Neutrophil (primary cell): ENCODE measurements around the gene PTAR1.

ENCODE experiments used
- H3K27ac ChIP-seq: fragments of 200-600 bp; sonication (generic); 2 replicates; pipeline ENCODE4 v1.5.1; 2016; ENCODE audit warnings: mild to moderate bottlenecking, moderate library complexity
- H3K27me3 ChIP-seq: fragments of 200-600 bp; sonication (generic); 2 replicates; pipeline ENCODE4 v1.6.0; 2016; ENCODE audit warnings: mild to moderate bottlenecking
- H3K36me3 ChIP-seq: fragments of 200-600 bp; sonication (generic); 2 replicates; pipeline ENCODE4 v1.5.1; 2017
- H3K4me1 ChIP-seq, 2 experiments: fragments of 200-600 bp in 1 of 2; sonication (generic) in 1 of 2; 1 replicate in 1 of 2; 2 replicates in 1 of 2; pipeline versions ENCODE4 v1.5.1 to v1.6.1; 2013 to 2016; ENCODE audit warnings: low read depth in 1 of 2, low read length in 1 of 2, mild to moderate bottlenecking in 1 of 2, moderate library complexity in 1 of 2; ENCODE audit not compliant: control insufficient read depth in 1 of 2, insufficient read depth in 1 of 2
- H3K4me3 ChIP-seq, 2 experiments: fragments of 200-600 bp in 1 of 2; sonication (generic) in 1 of 2; 1 replicate in 1 of 2; 2 replicates in 1 of 2; pipeline ENCODE4 v1.5.1; 2013 to 2016; ENCODE audit warnings: low read depth in 1 of 2, low read length in 1 of 2, mild to moderate bottlenecking in 1 of 2, moderate library complexity in 1 of 2
- H3K9me3 ChIP-seq: fragments of 200-600 bp; sonication (generic); 2 replicates; pipeline ENCODE4 v1.5.1; 2016
- TF ChIP-seq, protein P1 (sequence below): fragments of 200-600 bp; sonication (generic); IDR thresholded peaks from 2 replicates; pipeline ENCODE4 v1.5.1; 2016; ENCODE audit warnings: antibody characterized with exemption

The PTAR1 gene

DNA sequence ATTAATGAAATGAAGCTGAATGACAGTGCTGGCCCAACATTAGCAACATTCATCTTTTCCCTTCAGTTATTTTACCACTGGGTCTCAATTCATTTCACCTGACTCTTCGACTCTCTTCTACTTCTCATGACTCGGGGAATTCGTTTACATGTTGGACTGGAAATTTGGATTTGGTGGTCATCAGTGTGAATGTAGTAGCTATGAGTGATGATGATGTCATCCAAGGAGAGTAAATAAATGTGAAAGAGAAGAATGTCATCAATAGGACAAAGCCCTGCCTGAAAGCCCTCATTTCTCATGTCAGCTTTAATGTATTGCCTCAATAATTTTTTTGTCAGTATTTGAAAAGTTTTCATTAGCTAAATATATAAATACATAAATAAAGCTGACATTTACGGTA, 38.9 kb upstream of the PTAR1 start:
- Histone ChIP-seq H3K36me3 (no peaks in the 10 kb centered on the region), H3K27ac (no peak overlapping the region), H3K27me3 (no peaks in the 10 kb centered on the region), H3K4me1 (no peaks in the 10 kb centered on the region), H3K4me3 (no peak overlapping the region), H3K9me3 (no peaks in the 10 kb centered on the region)
- TF ChIP-seq, protein P1, sequence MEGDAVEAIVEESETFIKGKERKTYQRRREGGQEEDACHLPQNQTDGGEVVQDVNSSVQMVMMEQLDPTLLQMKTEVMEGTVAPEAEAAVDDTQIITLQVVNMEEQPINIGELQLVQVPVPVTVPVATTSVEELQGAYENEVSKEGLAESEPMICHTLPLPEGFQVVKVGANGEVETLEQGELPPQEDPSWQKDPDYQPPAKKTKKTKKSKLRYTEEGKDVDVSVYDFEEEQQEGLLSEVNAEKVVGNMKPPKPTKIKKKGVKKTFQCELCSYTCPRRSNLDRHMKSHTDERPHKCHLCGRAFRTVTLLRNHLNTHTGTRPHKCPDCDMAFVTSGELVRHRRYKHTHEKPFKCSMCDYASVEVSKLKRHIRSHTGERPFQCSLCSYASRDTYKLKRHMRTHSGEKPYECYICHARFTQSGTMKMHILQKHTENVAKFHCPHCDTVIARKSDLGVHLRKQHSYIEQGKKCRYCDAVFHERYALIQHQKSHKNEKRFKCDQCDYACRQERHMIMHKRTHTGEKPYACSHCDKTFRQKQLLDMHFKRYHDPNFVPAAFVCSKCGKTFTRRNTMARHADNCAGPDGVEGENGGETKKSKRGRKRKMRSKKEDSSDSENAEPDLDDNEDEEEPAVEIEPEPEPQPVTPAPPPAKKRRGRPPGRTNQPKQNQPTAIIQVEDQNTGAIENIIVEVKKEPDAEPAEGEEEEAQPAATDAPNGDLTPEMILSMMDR, result no peak

DNA sequence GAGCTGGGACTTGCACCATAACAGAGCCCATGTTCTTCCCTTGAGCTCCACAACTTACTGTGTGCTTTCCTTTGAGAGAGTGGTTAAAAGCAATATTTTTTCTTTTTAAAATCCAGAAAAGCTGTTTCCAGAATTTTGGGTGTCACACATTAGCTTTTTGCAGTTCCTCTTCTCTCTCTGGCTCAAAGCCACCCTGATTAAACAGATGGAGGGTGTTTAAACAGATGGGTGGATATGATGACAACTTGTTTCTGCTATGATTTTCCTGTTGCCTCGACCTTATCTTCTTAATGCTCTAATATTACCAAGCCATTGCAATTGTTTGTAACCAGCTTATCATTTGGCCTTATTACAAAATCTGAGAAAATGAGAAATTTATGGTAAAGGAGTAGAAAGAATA, 37.9 kb upstream of the PTAR1 start:
- no peaks in the 10 kb centered on the region for H3K27me3 ChIP-seq

DNA sequence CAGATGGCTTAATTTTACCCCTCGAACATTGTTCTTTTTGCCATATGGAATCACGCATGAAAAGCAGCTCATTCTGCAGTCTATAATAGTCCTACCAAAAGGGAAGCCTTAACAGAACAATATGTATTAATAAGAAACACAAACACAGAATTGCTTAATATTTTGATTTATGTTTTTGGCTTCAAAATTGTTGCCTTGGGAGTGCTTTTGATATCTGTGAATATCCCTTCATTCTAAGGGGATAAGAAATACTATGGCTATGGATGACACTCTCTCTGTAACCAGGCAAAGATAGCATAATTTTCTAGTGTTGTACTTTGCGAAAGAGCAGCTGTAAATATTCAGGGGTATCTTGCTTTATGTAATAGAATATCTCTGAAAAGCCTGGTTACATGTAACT, 34.5 kb upstream of the PTAR1 start:
- TF ChIP-seq, protein P1, result no peak
- Histone ChIP-seq H3K36me3 (no peaks in the 10 kb centered on the region), H3K9me3 (no peaks in the 10 kb centered on the region), H3K27me3 (peaks cover 15% of the 10 kb centered on the region), H3K27ac (no peak overlapping the region), H3K4me1 (no peaks in the 10 kb centered on the region), H3K4me3 (no peak overlapping the region)

More for the DNA sequence above, 37.9 kb upstream of the PTAR1 start:
- Histone ChIP-seq H3K36me3 (no peaks in the 10 kb centered on the region), H3K4me1 (no peaks in the 10 kb centered on the region), H3K27ac (no peak overlapping the region), H3K4me3 (no peak overlapping the region), H3K9me3 (no peaks in the 10 kb centered on the region)
- TF ChIP-seq, protein P1, result no peak

DNA sequence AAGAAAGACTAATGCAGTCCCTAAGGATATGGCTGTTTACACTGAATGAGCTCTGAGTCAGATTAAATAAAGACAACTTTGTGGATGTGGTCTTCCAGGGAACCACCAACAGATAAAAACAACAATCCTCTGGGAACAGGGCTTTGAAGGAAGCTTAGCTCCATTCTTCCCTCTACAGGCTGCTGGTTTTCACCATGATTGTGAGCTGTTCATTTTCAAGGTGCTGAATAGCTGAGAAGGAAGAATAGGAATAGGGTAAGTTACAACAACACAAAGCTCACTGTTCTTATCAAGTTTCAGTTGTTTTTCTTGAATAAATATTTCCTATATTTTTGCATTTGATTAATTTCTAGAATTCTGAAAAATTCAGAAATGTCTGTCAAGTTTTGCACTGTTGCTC, 25.9 kb upstream of the PTAR1 start:
- Histone ChIP-seq H3K36me3 (no peaks in the 10 kb centered on the region), H3K27me3 (peaks cover 11% of the 10 kb centered on the region), H3K4me3 (no peak overlapping the region), H3K4me1 (no peaks in the 10 kb centered on the region), H3K9me3 (no peaks in the 10 kb centered on the region), H3K27ac (no peak overlapping the region)
- TF ChIP-seq, protein P1, result no peak

DNA sequence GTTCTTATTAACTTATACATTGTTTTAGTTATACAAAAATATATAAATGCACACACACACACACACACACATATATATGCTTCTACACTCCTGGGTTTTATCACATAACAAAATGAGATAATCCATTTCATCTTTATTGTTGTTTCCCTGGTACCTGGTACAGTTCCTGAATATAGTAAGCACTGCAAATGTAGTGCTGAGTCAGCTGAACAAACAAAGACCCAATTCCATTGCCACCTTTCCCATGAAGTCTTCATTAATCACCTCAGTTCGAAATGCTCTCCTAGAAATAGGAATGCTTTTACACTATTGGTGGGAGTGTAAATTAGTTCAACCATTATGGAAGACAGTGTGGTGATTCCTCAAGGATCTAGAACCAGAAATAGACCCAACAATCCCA, 13.4 kb upstream of the PTAR1 start:
- TF ChIP-seq, protein P1, result no peak
- no peaks in the 10 kb centered on the region for H3K27me3 ChIP-seq
- H3K4me1 ChIP-seq, result peaks cover 0 to 6% of the 10 kb centered on the region in 2 experiments
- no peaks in the 10 kb centered on the region for H3K9me3 ChIP-seq
- H3K4me3 ChIP-seq, result no peak overlapping the region
- H3K27ac ChIP-seq, result no peak overlapping the region
- no peaks in the 10 kb centered on the region for H3K36me3 ChIP-seq

DNA sequence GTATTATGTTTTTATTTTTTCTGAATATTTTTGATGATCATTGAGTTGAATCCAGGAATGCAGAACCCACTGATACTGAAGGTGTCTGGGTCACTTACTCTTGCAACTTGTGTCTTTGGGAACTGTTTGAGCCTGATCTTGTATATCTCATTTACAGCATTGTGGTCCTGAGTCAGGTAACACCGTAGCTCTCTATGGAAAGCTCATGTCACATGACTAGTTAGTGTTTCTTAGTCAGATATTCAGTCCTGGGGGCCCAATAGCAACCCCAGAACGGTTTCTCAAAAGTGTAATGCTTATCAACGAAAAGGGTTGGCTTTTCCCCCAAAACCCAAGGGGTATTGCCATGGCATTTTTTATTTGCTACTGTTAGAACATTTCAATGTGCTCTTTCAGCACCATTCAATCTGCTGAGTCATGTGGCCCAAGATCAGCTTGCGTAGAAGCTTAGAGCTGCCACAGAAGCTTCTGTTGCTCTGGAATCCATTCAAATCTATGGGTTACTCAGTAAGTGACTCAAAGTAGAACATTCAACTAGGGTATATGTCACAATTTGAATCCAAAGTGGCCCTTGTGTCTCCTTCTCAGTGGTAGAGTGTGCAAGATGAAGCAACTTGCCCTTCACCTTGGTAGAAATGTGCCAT, 12.1 kb upstream of the PTAR1 start:
- no peaks in the 10 kb centered on the region for H3K9me3 ChIP-seq
- no peaks in the 10 kb centered on the region for H3K27me3 ChIP-seq
- H3K4me3 ChIP-seq, result no peak overlapping the region
- no peak overlapping the region for H3K27ac ChIP-seq
- TF ChIP-seq, protein P1, result no peak
- H3K4me1 ChIP-seq, result peaks cover 0 to 6% of the 10 kb centered on the region in 2 experiments
- H3K36me3 ChIP-seq, result no peaks in the 10 kb centered on the region
